ENCODE results near the gene KNTC1.

DNA sequence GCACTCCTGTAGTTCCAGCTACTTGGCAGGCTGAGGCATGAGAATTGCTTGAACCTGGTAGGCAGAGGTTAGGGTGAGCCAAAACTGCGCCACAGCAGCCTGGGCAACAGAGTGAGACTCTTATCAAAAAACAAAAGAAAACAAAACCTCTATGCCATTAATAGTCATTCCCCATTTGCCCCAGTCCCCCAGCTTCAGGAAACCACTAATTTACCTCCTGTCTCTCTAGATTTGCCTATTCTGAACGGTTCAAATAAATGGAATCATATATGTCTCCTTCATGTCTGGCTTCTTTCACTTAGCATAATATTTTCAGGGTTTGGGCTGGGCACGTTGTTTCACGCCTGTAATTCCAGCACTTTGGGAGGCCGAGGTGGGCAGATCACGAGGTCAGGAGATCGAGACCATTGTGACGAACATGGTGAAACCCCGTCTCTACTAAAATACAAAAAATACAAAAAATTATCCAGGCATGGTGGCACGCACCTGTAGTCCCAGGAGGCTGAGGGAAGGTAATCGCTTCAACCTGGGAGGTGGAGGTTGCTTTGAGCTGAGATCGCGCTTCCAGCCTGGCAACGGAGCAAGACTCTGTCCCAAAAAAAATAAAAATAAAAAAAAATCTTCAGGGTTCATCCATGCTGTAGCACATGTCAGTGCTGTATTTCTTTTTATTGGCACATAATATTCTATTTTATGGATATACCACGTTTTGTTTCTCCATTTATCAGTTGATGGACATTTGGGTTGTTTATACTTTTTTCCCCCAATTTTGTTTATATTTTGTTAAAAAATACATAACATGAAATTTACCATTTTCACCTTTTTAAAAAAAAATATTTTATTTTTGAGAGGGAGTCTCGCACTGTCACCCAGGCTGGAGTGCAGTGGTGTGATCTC, 31.9 kb downstream of the KNTC1 start:
- TF ChIP-seq, protein P1, sequence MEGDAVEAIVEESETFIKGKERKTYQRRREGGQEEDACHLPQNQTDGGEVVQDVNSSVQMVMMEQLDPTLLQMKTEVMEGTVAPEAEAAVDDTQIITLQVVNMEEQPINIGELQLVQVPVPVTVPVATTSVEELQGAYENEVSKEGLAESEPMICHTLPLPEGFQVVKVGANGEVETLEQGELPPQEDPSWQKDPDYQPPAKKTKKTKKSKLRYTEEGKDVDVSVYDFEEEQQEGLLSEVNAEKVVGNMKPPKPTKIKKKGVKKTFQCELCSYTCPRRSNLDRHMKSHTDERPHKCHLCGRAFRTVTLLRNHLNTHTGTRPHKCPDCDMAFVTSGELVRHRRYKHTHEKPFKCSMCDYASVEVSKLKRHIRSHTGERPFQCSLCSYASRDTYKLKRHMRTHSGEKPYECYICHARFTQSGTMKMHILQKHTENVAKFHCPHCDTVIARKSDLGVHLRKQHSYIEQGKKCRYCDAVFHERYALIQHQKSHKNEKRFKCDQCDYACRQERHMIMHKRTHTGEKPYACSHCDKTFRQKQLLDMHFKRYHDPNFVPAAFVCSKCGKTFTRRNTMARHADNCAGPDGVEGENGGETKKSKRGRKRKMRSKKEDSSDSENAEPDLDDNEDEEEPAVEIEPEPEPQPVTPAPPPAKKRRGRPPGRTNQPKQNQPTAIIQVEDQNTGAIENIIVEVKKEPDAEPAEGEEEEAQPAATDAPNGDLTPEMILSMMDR (IDR thresholded peaks at IDR 0.05), result no peak
- TF ChIP-seq POLR2A (IDR thresholded peaks at IDR 0.05), result no peak
